Effector memory CD4-positive, alpha-beta T cell (primary cell): ENCODE measurements around the gene SDHA.

Experiments
- DNase-seq, 3 donors: peaks; one replicate each; pipeline ENCODE4 v3.0.0-alpha.2; 2020
- H3K27ac ChIP-seq: 2 replicates; pipeline ENCODE4 v1.7.0; 2013; ENCODE audit warnings: mild to moderate bottlenecking, low read length, moderate library complexity; ENCODE audit not compliant: insufficient read depth, poor library complexity, severe bottlenecking
- H3K27me3 ChIP-seq: replicated peaks from 2 replicates; pipeline ENCODE4 v1.7.0; 2013; ENCODE audit warnings: mild to moderate bottlenecking, low read length; ENCODE audit not compliant: insufficient read depth, control insufficient read depth, poor library complexity, severe bottlenecking
- H3K36me3 ChIP-seq: 2 replicates; pipeline ENCODE4 v1.7.0; 2013; ENCODE audit warnings: mild to moderate bottlenecking, low read length, moderate library complexity; ENCODE audit not compliant: control insufficient read depth, insufficient read depth
- H3K4me1 ChIP-seq: 2 replicates; pipeline ENCODE4 v1.7.0; 2013; ENCODE audit warnings: low read length, mild to moderate bottlenecking; ENCODE audit not compliant: control insufficient read depth, insufficient read depth, poor library complexity, severe bottlenecking
- H3K4me3 ChIP-seq: 2 replicates; pipeline ENCODE4 v1.7.0; 2013; ENCODE audit warnings: low read length, low read depth, mild to moderate bottlenecking; ENCODE audit not compliant: insufficient read depth, poor library complexity, severe bottlenecking
- H3K9me3 ChIP-seq: 2 replicates; pipeline ENCODE4 v1.7.0; 2013; ENCODE audit warnings: mild to moderate bottlenecking, low read length, moderate library complexity; ENCODE audit not compliant: control insufficient read depth

Gene SDHA

DNA sequence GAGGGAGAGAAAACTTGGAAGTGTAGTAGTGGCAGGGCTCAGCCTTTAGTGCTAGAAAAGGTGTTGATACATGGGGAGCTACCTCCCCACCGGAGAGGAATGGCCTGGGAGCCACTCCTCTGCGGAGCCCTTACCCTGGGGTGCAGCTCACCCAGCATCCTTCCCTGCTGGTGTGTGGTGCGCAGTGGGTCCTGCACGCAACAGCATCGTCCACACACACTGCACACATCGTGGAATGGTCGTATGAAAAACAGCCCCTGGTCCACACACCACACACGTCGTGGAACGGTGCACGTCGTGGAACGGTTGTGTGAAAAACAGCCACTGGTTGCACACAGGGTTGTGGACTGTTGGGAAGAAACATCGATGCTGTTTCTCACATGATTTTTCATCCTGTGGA lies 87.3 kb downstream of the SDHA start:
- no peak for DNase-seq
- no peaks in the 10 kb centered on the region for H3K9me3 ChIP-seq
- no peaks in the 10 kb centered on the region for H3K27me3 ChIP-seq
- H3K4me1 ChIP-seq, result no peaks in the 10 kb centered on the region
- H3K36me3 ChIP-seq, result peaks cover 41% of the 10 kb centered on the region
- no peak overlapping the region for H3K4me3 ChIP-seq
- no peak overlapping the region for H3K27ac ChIP-seq

- Histone ChIP-seq H3K27me3 (no peaks in the 10 kb centered on the region), H3K27ac (no peak overlapping the region), H3K4me1 (no peaks in the 10 kb centered on the region), H3K4me3 (no peak overlapping the region), H3K9me3 (no peaks in the 10 kb centered on the region), H3K36me3 (peaks cover 41% of the 10 kb centered on the region)
- DNase-seq, result no peak
Measured at GRCh38 chr5:306011-306805, 88.1 kb downstream of the SDHA start.
